Panc1 (cell line): ENCODE measurements around the gene ACTR1B.
"Not testable (repeated sequence)": the region's sequence is repeated elsewhere in the genome, so short reads cannot be mapped to it uniquely, and the experiment has no call there.

Experiments
- CTCF ChIP-seq: fragments of 450-650 bp; IDR thresholded peaks from 2 replicates; pipeline ENCODE4 v1.5.1; 2017; ENCODE audit warnings: mild to moderate bottlenecking
- REST ChIP-seq, 2 experiments: IDR thresholded peaks; 2 replicates each; pipeline ENCODE4 v1.6.1; 2011 to 2012; ENCODE audit warnings: low read depth in 2 of 2, control low read depth in 1 of 2, low read length in 1 of 2, mild to moderate bottlenecking in 1 of 2, moderate library complexity in 1 of 2; ENCODE audit not compliant: insufficient read depth in 1 of 2

GRCh38 chr2:97672606-97673140 lies 8.8 kb upstream of the ACTR1B start:
- TF ChIP-seq CTCF; REST (IDR thresholded peaks at IDR 0.05; ENCODE audit: insufficient read depth in 1 of 2, low read depth in 2 of 2, low read length in 1 of 2): not testable (repeated sequence)
